PC-3 (cell line): ENCODE data around the gene RNASE2.
"Not testable (repeated sequence)": the region's sequence is repeated elsewhere in the genome, so short reads cannot be mapped to it uniquely, and the experiment has no call there.

Experiments
- EZH2 ChIP-seq: fragments of 300-600 bp; sonication (generic); IDR thresholded peaks from one replicate; pipeline ENCODE4 v1.6.1; 2017; ENCODE audit warnings: antibody characterized with exemption, mild to moderate bottlenecking, low read length; ENCODE audit not compliant: unreplicated experiment
- TF ChIP-seq, protein P1 (sequence below): fragments of 300-600 bp; sonication (generic); conservative IDR thresholded peaks from 2 replicates; pipeline ENCODE4 v1.5.1; 2017; ENCODE audit warnings: antibody characterized with exemption, low read depth, mild to moderate bottlenecking, low read length

DNA sequence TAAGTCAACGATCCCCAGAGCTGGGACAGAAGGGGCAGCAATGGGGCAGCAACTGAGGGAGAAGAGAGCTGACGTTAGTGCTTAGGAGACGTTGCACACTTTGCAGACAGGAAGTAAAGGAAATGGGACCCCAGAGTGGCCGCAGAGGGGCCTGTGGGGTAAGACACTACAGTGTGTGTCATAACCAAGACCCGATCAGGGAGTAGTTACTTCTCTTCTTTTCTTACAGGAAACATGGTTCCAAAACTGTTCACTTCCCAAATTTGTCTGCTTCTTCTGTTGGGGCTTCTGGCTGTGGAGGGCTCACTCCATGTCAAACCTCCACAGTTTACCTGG is 219 bp downstream of the RNASE2 start:
- TF ChIP-seq, protein P1, sequence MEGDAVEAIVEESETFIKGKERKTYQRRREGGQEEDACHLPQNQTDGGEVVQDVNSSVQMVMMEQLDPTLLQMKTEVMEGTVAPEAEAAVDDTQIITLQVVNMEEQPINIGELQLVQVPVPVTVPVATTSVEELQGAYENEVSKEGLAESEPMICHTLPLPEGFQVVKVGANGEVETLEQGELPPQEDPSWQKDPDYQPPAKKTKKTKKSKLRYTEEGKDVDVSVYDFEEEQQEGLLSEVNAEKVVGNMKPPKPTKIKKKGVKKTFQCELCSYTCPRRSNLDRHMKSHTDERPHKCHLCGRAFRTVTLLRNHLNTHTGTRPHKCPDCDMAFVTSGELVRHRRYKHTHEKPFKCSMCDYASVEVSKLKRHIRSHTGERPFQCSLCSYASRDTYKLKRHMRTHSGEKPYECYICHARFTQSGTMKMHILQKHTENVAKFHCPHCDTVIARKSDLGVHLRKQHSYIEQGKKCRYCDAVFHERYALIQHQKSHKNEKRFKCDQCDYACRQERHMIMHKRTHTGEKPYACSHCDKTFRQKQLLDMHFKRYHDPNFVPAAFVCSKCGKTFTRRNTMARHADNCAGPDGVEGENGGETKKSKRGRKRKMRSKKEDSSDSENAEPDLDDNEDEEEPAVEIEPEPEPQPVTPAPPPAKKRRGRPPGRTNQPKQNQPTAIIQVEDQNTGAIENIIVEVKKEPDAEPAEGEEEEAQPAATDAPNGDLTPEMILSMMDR, result not testable (repeated sequence)
- not testable (repeated sequence) for TF ChIP-seq EZH2
